CD4-positive, alpha-beta T cell (primary cell): ENCODE measurements around the gene MVP. TPM values are rescaled to one million over a fixed set of nuclear protein-coding genes. Genes with fewer than 3 reads are reported as not detected.
"Not testable (repeated sequence)": the region's sequence is repeated elsewhere in the genome, so short reads cannot be mapped to it uniquely, and the experiment has no call there.

ENCODE experiments used
- ATAC-seq: fragments of 200-7000 bp; cut with Tn5 transposase; one replicate; pipeline ENCODE4 v1.10.0; 2022; ENCODE audit warnings: mild to moderate bottlenecking; ENCODE audit not compliant: poor library complexity
- CTCF ChIA-PET: fragments of 350-600 bp; sonication (Branson Sonifier 250); formaldehyde crosslinking; loops from one replicate; lab custom pipeline; 2021; ENCODE audit warnings: antibody characterized with exemption, inconsistent platforms; lab: Charles Lee
- POLR2A ChIA-PET: fragments of 350-600 bp; sonication (Branson Sonifier 250); formaldehyde crosslinking; loops from one replicate; lab custom pipeline; 2021; ENCODE audit warnings: antibody characterized with exemption, inconsistent platforms; lab: Charles Lee
- DNase-seq, 14 experiments: peaks; one replicate each; pipeline ENCODE4 v3.0.0-alpha.2; 2013 to 2020; ENCODE audit warnings: mixed read lengths in 2 of 14
- H3K27ac ChIP-seq, 2 donors: one replicate each; pipeline versions ENCODE4 v1.5.1 to v1.7.0; 2013; ENCODE audit warnings: low read length in 2 of 2, low read depth in 1 of 2, mild to moderate bottlenecking in 1 of 2
- H3K27me3 ChIP-seq, 2 experiments: 1 replicate in 1 of 2; 2 replicates in 1 of 2; pipeline versions ENCODE4 v1.6.1 to v1.7.0; 2013; ENCODE audit warnings: low read length in 2 of 2, control low read depth in 1 of 2, mild to moderate bottlenecking in 1 of 2, moderate library complexity in 1 of 2; ENCODE audit not compliant: insufficient read depth in 2 of 2, control insufficient read depth in 1 of 2
- H3K36me3 ChIP-seq: one replicate; pipeline ENCODE4 v1.6.1; 2013; ENCODE audit warnings: low read length, control low read depth; ENCODE audit not compliant: insufficient read depth
- H3K4me1 ChIP-seq: one replicate; pipeline ENCODE4 v1.6.1; 2013; ENCODE audit warnings: low read length, control low read depth; ENCODE audit not compliant: insufficient read depth
- H3K4me3 ChIP-seq: one replicate; pipeline ENCODE4 v1.5.1; 2013; ENCODE audit warnings: mild to moderate bottlenecking, low read length, moderate library complexity
- H3K9me3 ChIP-seq, 2 experiments: 1 replicate in 1 of 2; 2 replicates in 1 of 2; pipeline versions ENCODE4 v1.6.1 to v1.7.0; 2013; ENCODE audit warnings: low read length in 2 of 2, mild to moderate bottlenecking in 2 of 2, control low read depth in 1 of 2, moderate library complexity in 1 of 2; ENCODE audit not compliant: control insufficient read depth in 1 of 2, insufficient read depth in 1 of 2
- H3K27ac Mint-ChIP-seq: one replicate; pipeline ENCODE4 v1.8.0; 2020; ENCODE audit warnings: mixed read lengths
- H3K27me3 Mint-ChIP-seq: one replicate; pipeline ENCODE4 v1.8.0; 2021; ENCODE audit warnings: mixed read lengths
- H3K36me3 Mint-ChIP-seq: one replicate; pipeline ENCODE4 v1.8.0; 2021; ENCODE audit warnings: low read depth, mixed read lengths
- H3K4me1 Mint-ChIP-seq: one replicate; pipeline ENCODE4 v1.8.0; 2021; ENCODE audit warnings: low read depth, mixed read lengths
- H3K4me3 Mint-ChIP-seq: one replicate; pipeline ENCODE4 v1.8.0; 2020; ENCODE audit warnings: mild to moderate bottlenecking, mixed read lengths
- H3K9me3 Mint-ChIP-seq: one replicate; pipeline ENCODE4 v1.8.0; 2020; ENCODE audit warnings: mixed read lengths
- CTCF ChIP-seq: fragments of 200-600 bp; IDR thresholded peaks from one replicate; pipeline ENCODE4 v1.8.0; 2022; ENCODE audit warnings: antibody characterized with exemption, mild to moderate bottlenecking
- intact Hi-C, 2 experiments: fragments of 100-400 bp; cut with DNase I in 1 of 2; cut with micrococcal nuclease in 1 of 2; formaldehyde crosslinking; loops; one replicate each; pipeline versions ENCODE4 v1.15.1 to v1.9.0; 2023 to 2025; cut with DNase I, micrococcal nuclease
- polyA plus RNA-seq, 2 donors: library from polyadenylated mRNA; unstranded; fragments of 120-200 nt; gene quantifications; one replicate each; pipeline ENCODE4 v1.2.1, GENCODE V29; 2013
- total RNA-seq, 174 experiments: library from RNA in 2 of 174; stranded (reverse) in 2 of 174; gene quantifications; one replicate each; pipeline ENCODE4 v1.2.3 and lab custom pipeline; 2021 to 2026

The MVP gene
- total RNA-seq (100 to 1,000 TPM; 115 to 118 TPM), total RNA-seq (lab: John Stamatoyannopoulos, UW) (68.0 to 363 (median 185) reads per million in 172 experiments)
- polyA plus RNA-seq (2013, experiment 1 of 2) = 173 TPM
- 180 TPM for polyA plus RNA-seq (2013, experiment 2 of 2)

- H3K4me1 Mint-ChIP-seq = peaks cover 83% of the 10 kb centered on the region
Measured at GRCh38 chr16:29820271-29820701, at the start of gene MVP. TSS of gene MVP (plus strand) at chr16:29820462. CDS start at chr16:29830550, 10,088 bp downstream.

GRCh38 chr16:29772330-29772729, 47.9 kb upstream of the MVP start:
- H3K9me3 ChIP-seq, H3K36me3 ChIP-seq, H3K4me3 ChIP-seq, H3K4me3 Mint-ChIP-seq, DNase-seq, H3K27me3 Mint-ChIP-seq, H3K4me1 Mint-ChIP-seq, H3K9me3 Mint-ChIP-seq, ATAC-seq, CTCF ChIA-PET, intact Hi-C loops, H3K36me3 Mint-ChIP-seq, H3K27me3 ChIP-seq, H3K27ac ChIP-seq, H3K4me1 ChIP-seq, H3K27ac Mint-ChIP-seq: not testable (repeated sequence)
- POLR2A ChIA-PET = interaction anchor here (0.9 kb wide), 1 partner anchor 18 kb away, joined by 3 read pairs; the partner anchor contains the start of gene KIF22

More at GRCh38 chr16:29820271-29820701, at the start of gene MVP:
- DNase-seq (peak in 11 of 14 experiments; percentile 30 to 67 (median 55)), ATAC-seq (no peak)
- no peaks in the 10 kb centered on the region for H3K27me3 Mint-ChIP-seq
- POLR2A ChIA-PET = interaction anchor here (0.7 to 10.4 kb wide), 9 partner anchors 9 to 153 kb away, joined by 3 to 190 read pairs (median 4); partner anchors contain the start of genes CDIPT, KIF22, MAZ and TAOK2
- H3K4me3 Mint-ChIP-seq = peak within 1 kb of the TSS; percentile 98
- CTCF ChIA-PET = interaction anchor here (0.9 to 3.9 kb wide), 4 partner anchors 13 to 35 kb away, joined by 3 to 32 read pairs (median 8); no protein-coding TSS in a partner anchor
- Histone ChIP-seq H3K36me3 (peaks cover 30% of the 10 kb centered on the region), H3K27ac (peak within 1 kb of the TSS; percentile 75 to 83), H3K4me1 (peaks cover 93% of the 10 kb centered on the region), H3K4me3 (peak within 1 kb of the TSS; percentile 94), H3K27me3 (no peaks in the 10 kb centered on the region), H3K9me3 (no peaks in the 10 kb centered on the region)
- no peaks in the 10 kb centered on the region for H3K9me3 Mint-ChIP-seq
- peak within 1 kb of the TSS; percentile 83 for H3K27ac Mint-ChIP-seq
- peaks cover 59% of the 10 kb centered on the region for H3K36me3 Mint-ChIP-seq
- no peak for TF ChIP-seq CTCF
- intact Hi-C loops = no loop called here

- intact Hi-C loops = no loop called here
- Histone ChIP-seq H3K4me1 (no peaks in the 10 kb centered on the region), H3K4me3 (no peak overlapping the region), H3K36me3 (no peaks in the 10 kb centered on the region), H3K27me3 (no peaks in the 10 kb centered on the region), H3K27ac (no peak overlapping the region), H3K9me3 (no peaks in the 10 kb centered on the region)
- Mint-ChIP-seq H3K27ac (no peak overlapping the region), H3K4me1 (peaks cover 4% of the 10 kb centered on the region), H3K9me3 (no peaks in the 10 kb centered on the region), H3K4me3 (no peak overlapping the region), H3K36me3 (no peaks in the 10 kb centered on the region), H3K27me3 (no peaks in the 10 kb centered on the region)
- DNase-seq (no peak), ATAC-seq (no peak)
- ChIA-PET POLR2A (interaction anchor here (0.6 to 1.4 kb wide), 2 partner anchors 10 to 32 kb away, joined by 3 read pairs; no protein-coding TSS in a partner anchor), CTCF (interaction anchor here (0.6 kb wide), 1 partner anchor 33 kb away, joined by 3 read pairs; no protein-coding TSS in a partner anchor)
- TF ChIP-seq CTCF = no peak
Measured at GRCh38 chr16:29774730-29775129, 45.5 kb upstream of the MVP start.
